SJSA1 (cell line): ENCODE data around the gene DIAPH1. TPM values are rescaled to one million over a fixed set of nuclear protein-coding genes. Genes with fewer than 3 reads are reported as not detected.

Experiments used
- DNase-seq, 2 experiments: peaks; one replicate each; pipeline ENCODE4 v3.0.0-alpha.2; 2015 to 2020; ENCODE audit warnings: low spot score in 2 of 2, low read depth in 1 of 2
- H3K27ac ChIP-seq: fragments of 250-450 bp; sonication (Bioruptor Pico); 2 replicates; pipeline ENCODE4 v1.5.1; 2020; ENCODE audit warnings: mild to moderate bottlenecking, moderate library complexity
- H3K27me3 ChIP-seq: fragments of 250-450 bp; sonication (Bioruptor Pico); replicated peaks from 2 replicates; pipeline ENCODE4 v1.5.1; 2020; ENCODE audit warnings: mild to moderate bottlenecking, moderate library complexity
- H3K36me3 ChIP-seq: fragments of 250-450 bp; sonication (Bioruptor Pico); 2 replicates; pipeline ENCODE4 v1.5.1; 2020; ENCODE audit warnings: mild to moderate bottlenecking
- H3K4me1 ChIP-seq: fragments of 250-450 bp; sonication (Bioruptor Pico); replicated peaks from 2 replicates; pipeline ENCODE4 v1.6.1; 2021; ENCODE audit warnings: mild to moderate bottlenecking
- H3K4me3 ChIP-seq: fragments of 250-450 bp; sonication (Bioruptor Pico); 2 replicates; pipeline ENCODE4 v1.5.1; 2020; ENCODE audit warnings: mild to moderate bottlenecking
- H3K9me3 ChIP-seq: fragments of 250-450 bp; sonication (Bioruptor Pico); replicated peaks from 2 replicates; pipeline ENCODE4 v1.5.1; 2020; ENCODE audit warnings: mild to moderate bottlenecking
- total RNA-seq: library from RNA; depleted of rRNA; stranded (reverse); fragments of >200 nt; shearing (Covaris generic); gene quantifications from 2 replicates; pipeline ENCODE4 v1.2.3, GENCODE V29; 2014

Gene DIAPH1
- total RNA-seq, 1 experiment from 2014 or later = 44.5 TPM

- no peaks in the 10 kb centered on the region for H3K27me3 ChIP-seq
- H3K9me3 ChIP-seq = no peaks in the 10 kb centered on the region
- H3K36me3 ChIP-seq = peaks cover 42% of the 10 kb centered on the region
- no peak overlapping the region for H3K27ac ChIP-seq
- peaks cover 23% of the 10 kb centered on the region for H3K4me1 ChIP-seq
- H3K4me3 ChIP-seq = peak overlapping the region; percentile 67
- DNase-seq = no peak
These were observed 17.3 kb upstream of the DIAPH1 start for GRCh38 chr5:141636106-141636412.

- Histone ChIP-seq H3K9me3 (no peaks in the 10 kb centered on the region), H3K27me3 (no peaks in the 10 kb centered on the region), H3K36me3 (peaks cover 40% of the 10 kb centered on the region), H3K4me1 (peaks cover 23% of the 10 kb centered on the region), H3K4me3 (peak overlapping the region; percentile 67), H3K27ac (no peak overlapping the region)
- DNase-seq = no peak
These were observed 16.8 kb upstream of the DIAPH1 start for GRCh38 chr5:141635646-141636045.

DNA sequence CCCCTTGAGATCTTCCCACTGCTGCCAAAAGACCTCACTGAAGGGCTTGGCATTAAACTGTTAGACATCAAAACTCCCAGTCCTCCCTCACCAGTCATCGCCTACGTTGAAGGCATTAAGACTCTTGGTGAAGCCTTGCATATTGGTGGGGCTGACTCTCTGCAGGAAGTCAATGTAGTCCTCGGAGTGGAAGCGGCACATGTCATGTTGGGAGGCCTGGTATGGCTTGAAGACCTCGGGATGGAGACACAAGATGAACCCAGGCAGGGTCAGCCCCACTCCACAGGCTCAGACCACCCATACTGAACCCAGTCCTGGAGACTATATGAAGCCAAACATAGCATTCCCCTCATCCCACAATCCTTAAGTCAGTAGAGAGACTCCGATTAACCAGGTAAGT lies 15.9 kb upstream of the DIAPH1 start:
- Histone ChIP-seq H3K27ac (no peak overlapping the region), H3K36me3 (peaks cover 49% of the 10 kb centered on the region), H3K4me1 (peaks cover 23% of the 10 kb centered on the region), H3K9me3 (no peaks in the 10 kb centered on the region), H3K27me3 (no peaks in the 10 kb centered on the region), H3K4me3 (no peak overlapping the region)
- DNase-seq = no peak

DNA sequence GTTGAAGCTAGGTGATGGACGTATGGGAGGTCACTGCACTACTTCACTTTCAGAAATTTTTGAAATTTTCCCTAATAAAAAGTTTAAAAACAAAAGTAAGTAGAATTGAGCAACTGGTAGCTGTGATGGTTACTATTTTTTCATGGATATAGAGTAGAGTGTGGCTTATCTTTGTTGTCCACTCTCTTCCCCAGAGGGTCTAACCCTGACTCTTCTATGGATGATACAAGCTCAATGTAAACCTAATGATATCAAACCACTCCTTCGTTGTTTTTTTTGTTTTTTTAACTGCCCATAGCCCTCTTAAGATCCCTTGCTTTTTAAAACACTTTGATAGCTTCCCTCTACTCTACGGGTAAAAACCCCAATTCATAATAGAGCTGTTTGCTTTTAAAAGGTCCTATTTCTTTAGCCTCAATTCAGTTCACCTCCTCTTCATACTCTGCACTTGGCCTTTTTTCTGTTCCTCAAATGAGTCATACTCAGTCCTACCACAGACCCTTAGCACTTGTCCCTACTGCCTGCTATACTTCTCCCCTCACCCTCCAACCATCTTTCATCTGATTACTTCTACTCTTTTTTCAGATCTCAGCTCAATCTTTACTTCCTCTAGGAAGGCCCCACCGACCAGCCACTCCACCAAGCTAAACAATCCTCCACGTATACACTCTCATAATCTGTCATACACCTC lies 15.2 kb upstream of the DIAPH1 start:
- H3K4me1 ChIP-seq = peaks cover 23% of the 10 kb centered on the region
- H3K4me3 ChIP-seq = no peak overlapping the region
- DNase-seq = no peak
- peaks cover 56% of the 10 kb centered on the region for H3K36me3 ChIP-seq
- no peaks in the 10 kb centered on the region for H3K9me3 ChIP-seq
- no peaks in the 10 kb centered on the region for H3K27me3 ChIP-seq
- H3K27ac ChIP-seq = no peak overlapping the region

DNA sequence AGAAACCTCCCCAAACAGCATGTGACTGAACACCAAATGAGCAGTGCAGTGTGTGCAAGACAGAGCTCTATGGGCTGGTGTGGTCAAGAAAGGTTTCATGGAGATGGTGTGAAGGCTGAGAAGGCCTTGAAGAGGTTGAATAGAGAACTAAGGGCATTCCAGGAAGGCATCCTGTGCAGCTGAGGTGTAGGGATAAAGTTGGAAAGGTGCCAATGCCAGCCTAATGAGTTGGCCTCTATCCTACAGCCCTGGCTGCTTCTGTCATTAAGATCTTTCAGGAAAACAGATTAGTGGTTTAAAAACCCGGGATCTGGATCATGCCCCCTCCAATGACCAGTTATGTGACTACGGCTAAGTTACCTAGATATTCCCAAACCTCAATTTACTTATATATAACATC lies 13.8 kb upstream of the DIAPH1 start:
- Histone ChIP-seq H3K9me3 (no peaks in the 10 kb centered on the region), H3K27ac (no peak overlapping the region), H3K36me3 (peaks cover 70% of the 10 kb centered on the region), H3K4me3 (no peak overlapping the region), H3K27me3 (no peaks in the 10 kb centered on the region), H3K4me1 (peaks cover 16% of the 10 kb centered on the region)
- peak in 1 of 2 experiments; percentile 19 for DNase-seq

DNA sequence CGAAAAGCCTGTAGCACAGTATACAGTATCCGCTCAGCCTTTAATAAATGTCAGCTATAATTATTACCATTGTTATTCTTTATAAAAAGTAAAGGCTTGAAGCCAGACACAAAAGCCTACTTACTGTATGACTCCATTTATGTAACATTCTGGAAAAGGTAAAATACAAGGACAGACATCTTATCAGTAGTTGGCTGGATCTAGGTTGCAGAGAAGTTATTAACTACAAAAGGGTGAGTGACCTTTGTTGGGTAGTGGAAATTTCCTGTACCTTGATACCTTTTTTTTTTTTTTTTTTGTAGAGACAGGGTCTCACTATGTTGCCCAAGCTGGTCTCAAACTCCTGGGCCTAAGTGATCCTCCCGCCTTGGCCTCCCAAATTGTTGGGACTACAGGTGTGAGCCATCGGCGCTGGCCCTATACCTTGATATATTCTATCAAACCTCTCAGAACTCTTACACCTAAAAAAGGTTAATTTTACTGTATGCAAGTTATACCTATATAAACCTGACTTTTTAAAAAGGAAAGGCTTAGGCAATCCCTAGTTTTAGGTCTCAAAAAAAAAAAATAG lies 11.9 kb upstream of the DIAPH1 start:
- H3K36me3 ChIP-seq = peaks cover 83% of the 10 kb centered on the region

DNA sequence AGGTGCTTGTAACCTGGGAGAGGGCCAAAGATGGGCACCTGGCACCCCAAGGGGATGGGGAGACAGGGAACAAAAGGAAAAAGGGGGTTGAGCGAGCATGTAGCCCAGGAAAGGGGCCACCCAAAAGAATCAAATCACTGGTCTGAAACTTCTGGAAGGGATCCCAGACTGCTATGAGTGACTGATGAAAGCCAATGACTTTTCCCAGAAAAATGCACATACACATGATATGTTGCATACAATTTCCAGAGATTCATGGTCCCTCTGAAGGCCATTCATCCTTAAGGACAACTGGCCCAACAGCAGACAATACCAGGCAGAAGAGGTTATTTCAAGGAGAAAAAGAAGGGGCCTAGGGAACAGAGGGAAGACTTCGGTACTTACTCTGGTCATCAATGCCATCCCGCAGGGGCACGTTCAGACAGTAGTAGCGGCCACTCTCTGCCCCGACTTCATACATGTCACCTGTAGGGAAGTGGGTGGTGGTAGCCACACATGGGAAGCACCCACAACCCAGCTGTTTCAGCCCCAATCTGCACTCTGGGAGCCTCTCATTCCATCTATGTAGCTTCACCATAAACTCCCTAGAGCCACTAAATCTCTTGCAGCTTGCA lies 9.5 kb upstream of the DIAPH1 start:
- H3K4me1 ChIP-seq = peaks cover 5% of the 10 kb centered on the region
- DNase-seq = peak in 1 of 2 experiments; percentile 18
- H3K27ac ChIP-seq = no peak overlapping the region
- no peak overlapping the region for H3K4me3 ChIP-seq
- peaks cover 85% of the 10 kb centered on the region for H3K36me3 ChIP-seq
- H3K27me3 ChIP-seq = no peaks in the 10 kb centered on the region
- no peaks in the 10 kb centered on the region for H3K9me3 ChIP-seq

More for the DNA sequence above, 11.9 kb upstream of the DIAPH1 start:
- no peak overlapping the region for H3K27ac ChIP-seq
- H3K9me3 ChIP-seq = no peaks in the 10 kb centered on the region
- no peaks in the 10 kb centered on the region for H3K27me3 ChIP-seq
- H3K4me1 ChIP-seq = peaks cover 4% of the 10 kb centered on the region
- H3K4me3 ChIP-seq = no peak overlapping the region
- peak in 1 of 2 experiments; percentile 23 for DNase-seq

DNA sequence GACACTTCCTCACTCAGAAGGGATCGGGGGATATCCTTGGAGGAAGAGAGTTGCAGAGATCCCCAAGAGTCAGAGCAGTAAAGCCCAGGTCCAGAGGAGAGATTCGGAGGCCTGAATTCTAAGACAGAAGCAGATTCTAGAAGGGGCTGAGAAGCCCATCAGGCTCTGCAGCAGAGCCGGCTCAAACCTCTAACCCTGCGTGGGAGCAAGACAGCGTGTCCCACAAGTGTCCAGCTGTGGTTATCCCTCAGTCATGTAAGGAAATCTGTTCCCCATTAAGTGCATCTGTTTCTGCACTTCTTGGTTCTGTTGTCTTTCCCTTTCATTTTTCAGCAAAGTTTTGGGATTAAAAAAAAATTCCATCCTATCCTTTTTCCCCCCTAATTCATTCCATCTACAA lies 4.8 kb upstream of the DIAPH1 start:
- Histone ChIP-seq H3K4me1 (peaks cover 13% of the 10 kb centered on the region), H3K27ac (no peak overlapping the region), H3K27me3 (no peaks in the 10 kb centered on the region), H3K36me3 (peaks cover 91% of the 10 kb centered on the region), H3K9me3 (no peaks in the 10 kb centered on the region), H3K4me3 (no peak overlapping the region)
- peak in 1 of 2 experiments; percentile 24 for DNase-seq

DNA sequence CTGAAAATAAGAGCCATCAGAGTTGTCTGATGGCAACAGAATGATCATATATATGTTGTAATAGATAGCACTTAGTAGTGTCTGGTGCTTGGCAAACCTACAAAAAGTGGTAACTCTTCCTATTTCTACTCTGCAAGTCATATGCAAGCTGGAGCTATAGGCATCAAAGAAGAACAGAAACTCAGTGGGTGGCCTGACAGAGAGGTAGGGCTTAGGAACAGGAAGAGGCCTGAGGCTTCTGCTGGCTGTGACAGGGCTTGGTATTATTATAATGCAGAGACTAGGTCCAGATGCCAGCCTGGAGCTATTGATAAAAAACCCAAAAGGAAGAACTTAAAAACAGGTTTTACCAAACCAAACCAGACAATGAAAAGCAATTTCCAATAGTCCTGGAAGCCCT lies 4.4 kb upstream of the DIAPH1 start:
- H3K36me3 ChIP-seq = peaks cover 89% of the 10 kb centered on the region
- DNase-seq = peak; percentile 24 to 53
- H3K27ac ChIP-seq = no peak overlapping the region
- no peaks in the 10 kb centered on the region for H3K9me3 ChIP-seq
- H3K4me1 ChIP-seq = peaks cover 13% of the 10 kb centered on the region
- no peaks in the 10 kb centered on the region for H3K27me3 ChIP-seq
- H3K4me3 ChIP-seq = no peak overlapping the region

- peak; percentile 58 to 78 for DNase-seq
- no peaks in the 10 kb centered on the region for H3K27me3 ChIP-seq
- H3K36me3 ChIP-seq = peaks cover 60% of the 10 kb centered on the region
- peak overlapping the region; percentile 72 for H3K27ac ChIP-seq
- no peaks in the 10 kb centered on the region for H3K9me3 ChIP-seq
- peak overlapping the region; percentile 89 for H3K4me3 ChIP-seq
- peaks cover 19% of the 10 kb centered on the region for H3K4me1 ChIP-seq
These were observed 583 bp downstream of the DIAPH1 start for GRCh38 chr5:141618030-141618803.

DNA sequence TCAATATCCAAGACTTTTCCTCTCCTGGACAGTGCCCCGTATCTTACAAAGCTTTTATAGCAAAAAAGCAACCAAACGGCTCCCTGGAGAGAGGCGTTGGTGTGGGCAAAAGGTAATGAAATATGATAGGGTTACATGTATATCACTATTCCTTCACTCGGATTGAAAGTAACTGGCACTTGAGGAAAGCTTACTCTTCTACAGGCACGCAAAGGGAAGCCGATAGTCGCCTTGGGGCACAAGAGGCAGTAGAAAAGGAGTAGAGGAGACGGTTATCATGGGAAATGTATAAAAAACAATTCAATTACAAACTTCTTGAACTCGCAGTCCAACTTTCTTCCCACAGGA lies 1.1 kb downstream of the DIAPH1 start:
- Histone ChIP-seq H3K27ac (peak overlapping the region; percentile 72; the same call in 1 of the 2 replicates), H3K36me3 (peaks cover 54% of the 10 kb centered on the region), H3K27me3 (no peaks in the 10 kb centered on the region), H3K9me3 (no peaks in the 10 kb centered on the region), H3K4me1 (peaks cover 16% of the 10 kb centered on the region), H3K4me3 (peak overlapping the region; percentile 89)
- DNase-seq = peak; percentile 41 to 48

- DNase-seq = peak in 1 of 2 experiments; percentile 13
These were observed 1.7 kb downstream of the DIAPH1 start for GRCh38 chr5:141617128-141617527.

GRCh38 chr5:141615991-141616720 lies 2.6 kb downstream of the DIAPH1 start:
- no peak for DNase-seq
- Histone ChIP-seq H3K36me3 (peaks cover 40% of the 10 kb centered on the region), H3K4me1 (peaks cover 16% of the 10 kb centered on the region), H3K4me3 (no peak overlapping the region), H3K9me3 (no peaks in the 10 kb centered on the region), H3K27me3 (no peaks in the 10 kb centered on the region), H3K27ac (no peak overlapping the region)

More at GRCh38 chr5:141617128-141617527, 1.7 kb downstream of the DIAPH1 start:
- H3K36me3 ChIP-seq = peaks cover 50% of the 10 kb centered on the region
- no peak overlapping the region; the same call in 1 of the 2 replicates for H3K4me3 ChIP-seq
- H3K4me1 ChIP-seq = peaks cover 16% of the 10 kb centered on the region
- H3K9me3 ChIP-seq = no peaks in the 10 kb centered on the region
- H3K27me3 ChIP-seq = no peaks in the 10 kb centered on the region
- H3K27ac ChIP-seq = no peak overlapping the region
